Breast epithelium (tissue), 4 donors: ENCODE measurements around the gene BMP10. TPM values are rescaled to one million over a fixed set of nuclear protein-coding genes. Genes with fewer than 3 reads are reported as not detected.
A peak's percentile ranks its signal among the peaks of the same experiment; 100 is the strongest.

Experiments used
- DNase-seq, 2 donors: peaks; one replicate each; pipeline ENCODE4 v3.0.0-alpha.2; 2019; ENCODE audit warnings: low spot score in 2 of 2
- H3K27ac ChIP-seq, 2 donors: fragments of 200-600 bp; sonication (generic) in 1 of 2; one replicate each; pipeline ENCODE4 v1.5.1; 2016 to 2019; ENCODE audit warnings: mild to moderate bottlenecking in 1 of 2
- H3K27me3 ChIP-seq, 2 donors: fragments of 200-600 bp; sonication (generic) in 1 of 2; one replicate each; pipeline versions ENCODE4 v1.5.1 to v1.6.0; 2017 to 2019; ENCODE audit warnings: control low read depth in 1 of 2, mild to moderate bottlenecking in 1 of 2
- H3K36me3 ChIP-seq: fragments of 200-600 bp; one replicate; pipeline ENCODE4 v1.5.1; 2019
- H3K4me1 ChIP-seq, 2 donors: fragments of 200-600 bp; sonication (generic); one replicate each; pipeline ENCODE4 v1.5.1; 2016 to 2019; ENCODE audit warnings: control low read depth in 1 of 2
- H3K4me3 ChIP-seq, 3 donors: fragments of 200-600 bp; sonication (generic); 1 replicate in 2 of 3; 2 replicates in 1 of 3; pipeline ENCODE4 v1.5.1; 2016 to 2019; ENCODE audit warnings: mild to moderate bottlenecking in 3 of 3, moderate library complexity in 2 of 3
- H3K9me3 ChIP-seq, 2 donors: fragments of 200-600 bp; sonication (generic) in 1 of 2; one replicate each; pipeline ENCODE4 v1.5.1; 2016 to 2019; ENCODE audit warnings: control low read depth in 1 of 2
- CTCF ChIP-seq, 3 donors: fragments of 450-650 bp; IDR thresholded peaks; one replicate each; pipeline ENCODE4 v1.5.1; 2016 to 2017; ENCODE audit warnings: antibody characterized with exemption in 3 of 3, mild to moderate bottlenecking in 3 of 3, moderate library complexity in 3 of 3
- POLR2A ChIP-seq: fragments of 450-650 bp; IDR thresholded peaks from one replicate; pipeline ENCODE4 v1.6.1; 2016; ENCODE audit warnings: antibody characterized with exemption, mild to moderate bottlenecking, moderate library complexity
- POLR2AphosphoS5 ChIP-seq, 3 donors: sonication (generic); formaldehyde crosslinking; IDR thresholded peaks; one replicate each; pipeline ENCODE4 v1.6.1; 2017; ENCODE audit warnings: antibody characterized with exemption in 3 of 3
- intact Hi-C: fragments of 100-400 bp; cut with DNase I; formaldehyde crosslinking; loops from one replicate; pipeline ENCODE4 v1.15.1; 2023; ENCODE audit warnings: low total_unique reads
- total RNA-seq, 3 donors: library from RNA; depleted of rRNA; stranded (reverse); fragments of >200 nt; gene quantifications; one replicate each; pipeline ENCODE4 v1.1.0, GENCODE V29; 2016

The BMP10 gene
- total RNA-seq, 3 donors from 2014 or later, result not detected

GRCh38 chr2:68835621-68836020 is 35.6 kb downstream of the BMP10 start:
- intact Hi-C loops, result no loop called here
- no peak for DNase-seq
- no peaks in the 10 kb centered on the region for H3K27me3 ChIP-seq
- H3K9me3 ChIP-seq, result no peaks in the 10 kb centered on the region
- peaks cover 0 to 9% of the 10 kb centered on the region in 2 donors for H3K4me1 ChIP-seq
- H3K27ac ChIP-seq, result no peak overlapping the region
- TF ChIP-seq POLR2A (no peak), CTCF (IDR thresholded peaks at IDR 0.05) (no peak), POLR2AphosphoS5 (IDR thresholded peaks at IDR 0.05) (no peak)
- no peak overlapping the region for H3K4me3 ChIP-seq
- H3K36me3 ChIP-seq, result no peaks in the 10 kb centered on the region

GRCh38 chr2:68834737-68835376 is 36.3 kb downstream of the BMP10 start:
- TF ChIP-seq CTCF (IDR thresholded peaks at IDR 0.05) (no peak), POLR2A (no peak), POLR2AphosphoS5 (IDR thresholded peaks at IDR 0.05) (no peak)
- no peaks in the 10 kb centered on the region for H3K36me3 ChIP-seq
- H3K27ac ChIP-seq, result no peak overlapping the region
- no peaks in the 10 kb centered on the region for H3K9me3 ChIP-seq
- intact Hi-C loops, result no loop called here
- no peak for DNase-seq
- no peaks in the 10 kb centered on the region for H3K27me3 ChIP-seq
- H3K4me1 ChIP-seq, result peaks cover 0 to 9% of the 10 kb centered on the region in 2 donors
- H3K4me3 ChIP-seq, result no peak overlapping the region

- H3K27ac ChIP-seq, result peak overlapping the region; percentile 83 to 92
- H3K4me1 ChIP-seq, result peaks cover 0 to 15% of the 10 kb centered on the region in 2 donors
- no peak overlapping the region for H3K4me3 ChIP-seq
- no peaks in the 10 kb centered on the region for H3K27me3 ChIP-seq
- no peaks in the 10 kb centered on the region for H3K36me3 ChIP-seq
- intact Hi-C loops, result no loop called here
- no peak for DNase-seq
- TF ChIP-seq POLR2AphosphoS5 (IDR thresholded peaks at IDR 0.05), result no peak
- H3K9me3 ChIP-seq, result no peaks in the 10 kb centered on the region
Observed at GRCh38 chr2:68833162-68833561, 38.0 kb downstream of the BMP10 start.

- H3K27ac ChIP-seq, result peak overlapping the region; percentile 83 to 92
- H3K9me3 ChIP-seq, result no peaks in the 10 kb centered on the region
- peak in 1 of 2 donors; percentile 48 for DNase-seq
- intact Hi-C loops, result no loop called here
- H3K4me3 ChIP-seq, result peak overlapping the region in 1 of 3 donors; percentile 10
- peaks cover 0 to 15% of the 10 kb centered on the region in 2 donors for H3K4me1 ChIP-seq
- no peaks in the 10 kb centered on the region for H3K36me3 ChIP-seq
- TF ChIP-seq POLR2A (no peak), POLR2AphosphoS5 (IDR thresholded peaks at IDR 0.05) (peak in 2 of 3 donors; percentile 16 to 37), CTCF (IDR thresholded peaks at IDR 0.05) (no peak)
- H3K27me3 ChIP-seq, result no peaks in the 10 kb centered on the region
Observed at GRCh38 chr2:68832233-68832869, 38.8 kb downstream of the BMP10 start.

GRCh38 chr2:68831686-68832232 is 39.4 kb downstream of the BMP10 start:
- Histone ChIP-seq H3K4me1 (peaks cover 0 to 15% of the 10 kb centered on the region in 2 donors), H3K4me3 (no peak overlapping the region)
- intact Hi-C loops, result no loop called here

More at GRCh38 chr2:68831686-68832232, 39.4 kb downstream of the BMP10 start:
- Histone ChIP-seq H3K27ac (peak overlapping the region; percentile 83 to 92), H3K36me3 (no peaks in the 10 kb centered on the region), H3K27me3 (no peaks in the 10 kb centered on the region), H3K9me3 (no peaks in the 10 kb centered on the region)
- TF ChIP-seq POLR2AphosphoS5 (IDR thresholded peaks at IDR 0.05) (no peak), CTCF (IDR thresholded peaks at IDR 0.05) (no peak), POLR2A (no peak)
- no peak for DNase-seq
